Spleen (tissue), 7 donors: Measurements from ENCODE around the gene HOXD8.

ENCODE experiments used
- POLR2A ChIP-seq, 3 donors: fragments of 450-650 bp; IDR thresholded peaks; one replicate each; pipeline ENCODE4 v1.5.1; 2017; ENCODE audit warnings: antibody characterized with exemption in 3 of 3, mild to moderate bottlenecking in 1 of 3
- POLR2AphosphoS5 ChIP-seq, 3 donors: sonication (generic); formaldehyde crosslinking; IDR thresholded peaks; one replicate each; pipeline ENCODE4 v1.5.1; 2017; ENCODE audit warnings: antibody characterized with exemption in 3 of 3
- TF ChIP-seq, protein P1 (sequence below), 11 experiments: fragments of 200-600 bp in 7 of 11; fragments of 450-650 bp in 4 of 11; sonication (generic) in 4 of 11; IDR thresholded peaks in 8 of 11; conservative IDR thresholded peaks in 3 of 11; 1 replicate in 7 of 11; 2 replicates in 4 of 11; pipeline versions ENCODE4 v1.4.0 to v1.8.0; 2016 to 2021; ENCODE audit warnings: antibody characterized with exemption in 11 of 11, inconsistent platforms in 4 of 11, mild to moderate bottlenecking in 1 of 11
- donor health status: DM: no; HTN: no; CAD: no; lungs with moderate emphysema.
- donor health status: DM: no; HTN: no; CAD: no.
- donor health status: DM: no; HTN: no; CAD: no.

DNA sequence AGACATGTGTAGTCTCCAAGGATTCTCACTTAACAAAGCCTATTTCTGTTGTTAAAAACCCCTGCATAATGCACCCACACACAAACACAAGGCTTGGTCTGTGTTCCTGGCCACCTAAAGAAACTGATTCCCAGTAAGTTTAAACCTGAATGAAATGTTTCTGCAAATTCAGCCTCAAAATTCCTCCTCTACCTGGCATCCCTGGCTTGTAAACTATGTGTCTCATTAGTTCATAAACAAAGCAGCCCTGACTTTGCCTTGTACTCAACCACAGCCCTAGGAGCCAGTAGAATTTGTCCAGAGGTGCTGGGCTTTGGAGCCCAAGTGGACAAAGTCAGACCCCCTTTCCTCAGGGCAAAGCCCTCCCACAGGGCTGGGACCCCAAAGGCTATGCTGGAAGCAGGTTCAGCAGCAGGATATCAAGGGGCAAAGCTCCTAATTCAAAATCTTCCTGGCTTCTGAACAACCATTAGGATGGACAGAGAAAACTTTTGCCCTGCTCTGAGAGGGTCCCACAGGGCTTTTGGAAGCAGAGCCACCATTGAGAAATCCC, 39.6 kb upstream of the HOXD8 start:
- TF ChIP-seq, protein P1, sequence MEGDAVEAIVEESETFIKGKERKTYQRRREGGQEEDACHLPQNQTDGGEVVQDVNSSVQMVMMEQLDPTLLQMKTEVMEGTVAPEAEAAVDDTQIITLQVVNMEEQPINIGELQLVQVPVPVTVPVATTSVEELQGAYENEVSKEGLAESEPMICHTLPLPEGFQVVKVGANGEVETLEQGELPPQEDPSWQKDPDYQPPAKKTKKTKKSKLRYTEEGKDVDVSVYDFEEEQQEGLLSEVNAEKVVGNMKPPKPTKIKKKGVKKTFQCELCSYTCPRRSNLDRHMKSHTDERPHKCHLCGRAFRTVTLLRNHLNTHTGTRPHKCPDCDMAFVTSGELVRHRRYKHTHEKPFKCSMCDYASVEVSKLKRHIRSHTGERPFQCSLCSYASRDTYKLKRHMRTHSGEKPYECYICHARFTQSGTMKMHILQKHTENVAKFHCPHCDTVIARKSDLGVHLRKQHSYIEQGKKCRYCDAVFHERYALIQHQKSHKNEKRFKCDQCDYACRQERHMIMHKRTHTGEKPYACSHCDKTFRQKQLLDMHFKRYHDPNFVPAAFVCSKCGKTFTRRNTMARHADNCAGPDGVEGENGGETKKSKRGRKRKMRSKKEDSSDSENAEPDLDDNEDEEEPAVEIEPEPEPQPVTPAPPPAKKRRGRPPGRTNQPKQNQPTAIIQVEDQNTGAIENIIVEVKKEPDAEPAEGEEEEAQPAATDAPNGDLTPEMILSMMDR (IDR thresholded peaks at IDR 0.05 in 8 of 11, conservative IDR thresholded peaks at IDR 0.05 in 3 of 11): no peak
- TF ChIP-seq POLR2AphosphoS5 (IDR thresholded peaks at IDR 0.05) (no peak), POLR2A (IDR thresholded peaks at IDR 0.05) (no peak)
